ENCODE data around the gene TRIP12. TPM values are rescaled to one million over a fixed set of nuclear protein-coding genes. Genes with fewer than 3 reads are reported as not detected.
"Not testable (repeated sequence)": the region's sequence is repeated elsewhere in the genome, so short reads cannot be mapped to it uniquely, and the experiment has no call there.

The TRIP12 gene
- total RNA-seq, 2 experiments from 2014 or later, result 208 to 212 TPM

- peak; percentile 79 for TF ChIP-seq CTCF (IDR thresholded peaks at IDR 0.05)
- H3K27me3 Mint-ChIP-seq, result no peaks in the 10 kb centered on the region
- peak; percentile 85 for DNase-seq
- ChIA-PET CTCF (interaction anchor here (0.6 to 2.4 kb wide), 30 partner anchors 11 to 810 kb away, joined by 3 to 39 read pairs (median 5); partner anchors contain the start of gene TRIP12), POLR2A (interaction anchor here (1.2 kb wide), 1 partner anchor 120 kb away, joined by 4 read pairs; the partner anchor contains the start of gene TRIP12)
- peaks cover 37% of the 10 kb centered on the region for H3K36me3 Mint-ChIP-seq (ENCODE audit: low read depth)
- H3K27ac Mint-ChIP-seq, result no peak overlapping the region
- intact Hi-C loops (cut with micrococcal nuclease), result loop anchor here (5.0 kb wide), 1 partner anchor 116 kb away; no protein-coding TSS in a partner anchor
- peak; percentile 76 for ATAC-seq
- no peaks in the 10 kb centered on the region for H3K9me3 Mint-ChIP-seq
- no peaks in the 10 kb centered on the region for H3K4me1 Mint-ChIP-seq (ENCODE audit: low read depth)
- no peak overlapping the region for H3K4me3 Mint-ChIP-seq
Observed at GRCh38 chr2:229800997-229801754, 120.6 kb downstream of the TRIP12 start.

GRCh38 chr2:229798446-229799155 lies 123.2 kb downstream of the TRIP12 start:
- H3K4me1 Mint-ChIP-seq (ENCODE audit: low read depth), result no peaks in the 10 kb centered on the region
- CTCF ChIA-PET, result interaction anchor here (0.8 to 1.7 kb wide), 3 partner anchors 13 to 18 kb away, joined by 3 to 5 read pairs (median 3); no protein-coding TSS in a partner anchor
- DNase-seq (no peak), ATAC-seq (no peak)
- intact Hi-C loops (cut with micrococcal nuclease), result no loop called here
- no peaks in the 10 kb centered on the region for H3K27me3 Mint-ChIP-seq
- H3K27ac Mint-ChIP-seq, result no peak overlapping the region
- H3K4me3 Mint-ChIP-seq, result no peak overlapping the region
- peaks cover 36% of the 10 kb centered on the region for H3K36me3 Mint-ChIP-seq (ENCODE audit: low read depth)
- TF ChIP-seq CTCF (IDR thresholded peaks at IDR 0.05), result no peak
- POLR2A ChIA-PET, result interaction anchor here (0.7 kb wide), 1 partner anchor 76 kb away, joined by 3 read pairs; no protein-coding TSS in a partner anchor
- H3K9me3 Mint-ChIP-seq, result no peaks in the 10 kb centered on the region

DNA sequence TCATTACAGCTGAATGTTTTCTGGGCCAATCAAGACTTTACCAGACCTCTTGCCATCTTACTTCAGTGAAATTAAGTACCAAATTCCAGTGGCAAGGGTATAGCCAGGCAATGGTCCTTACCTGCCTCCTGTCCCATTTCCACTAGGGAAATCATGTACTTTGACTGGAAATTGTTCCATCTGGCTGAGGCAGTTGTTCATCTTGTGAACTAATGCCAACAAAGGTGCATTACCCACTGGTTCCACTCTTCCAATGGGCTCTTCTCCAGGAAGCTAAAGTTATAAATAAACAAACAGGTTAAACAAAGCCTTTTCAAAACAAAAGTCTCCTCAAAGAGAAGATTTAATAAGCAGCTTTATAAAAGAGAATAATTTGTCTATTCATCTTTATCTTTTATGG lies 126.8 kb downstream of the TRIP12 start:
- intact Hi-C loops (cut with micrococcal nuclease), result no loop called here
- Mint-ChIP-seq H3K4me3 (no peak overlapping the region), H3K4me1 (ENCODE audit: low read depth) (peaks cover 4% of the 10 kb centered on the region), H3K27ac (no peak overlapping the region), H3K9me3 (no peaks in the 10 kb centered on the region), H3K36me3 (ENCODE audit: low read depth) (peaks cover 50% of the 10 kb centered on the region), H3K27me3 (no peaks in the 10 kb centered on the region)
- no peak for DNase-seq
- ATAC-seq, result no peak
- ChIA-PET POLR2A (no interaction called here), CTCF (no interaction called here)
- no peak for TF ChIP-seq CTCF (IDR thresholded peaks at IDR 0.05)

- no peaks in the 10 kb centered on the region for H3K9me3 Mint-ChIP-seq
- ATAC-seq (no peak), DNase-seq (no peak)
- peaks cover 4% of the 10 kb centered on the region for H3K4me1 Mint-ChIP-seq (ENCODE audit: low read depth)
- no peak for TF ChIP-seq CTCF (IDR thresholded peaks at IDR 0.05)
- H3K27me3 Mint-ChIP-seq, result no peaks in the 10 kb centered on the region
- no peak overlapping the region for H3K4me3 Mint-ChIP-seq
- H3K36me3 Mint-ChIP-seq (ENCODE audit: low read depth), result peaks cover 48% of the 10 kb centered on the region
- ChIA-PET POLR2A (no interaction called here), CTCF (no interaction called here)
- intact Hi-C loops (cut with micrococcal nuclease), result no loop called here
- no peak overlapping the region for H3K27ac Mint-ChIP-seq
Observed at GRCh38 chr2:229794636-229795035, 127.2 kb downstream of the TRIP12 start.

GRCh38 chr2:229786289-229786688 lies 135.5 kb downstream of the TRIP12 start:
- H3K27me3 Mint-ChIP-seq; intact Hi-C loops (cut with micrococcal nuclease); ATAC-seq; H3K9me3 Mint-ChIP-seq; H3K27ac Mint-ChIP-seq; DNase-seq; H3K4me3 Mint-ChIP-seq; POLR2A ChIA-PET: not testable (repeated sequence)
- Mint-ChIP-seq H3K36me3 (ENCODE audit: low read depth) (peaks cover 35% of the 10 kb centered on the region), H3K4me1 (ENCODE audit: low read depth) (peaks cover 14% of the 10 kb centered on the region)
- CTCF ChIA-PET, result interaction anchor here (1.0 to 1.5 kb wide), 2 partner anchors 12 to 15 kb away, joined by 3 to 6 read pairs; no protein-coding TSS in a partner anchor

Measured in activated CD8-positive, alpha-beta T cell treated with anti-CD3 and anti-CD28 coated beads for 36 hours (primary cell).